Right lobe of liver (tissue), 4 donors: Measurements from ENCODE around the gene CBX8.

Experiments used
- POLR2A ChIP-seq: fragments of 450-650 bp; IDR thresholded peaks from one replicate; pipeline ENCODE4 v1.6.1; 2017; ENCODE audit warnings: antibody characterized with exemption, mild to moderate bottlenecking
- TF ChIP-seq, protein P1 (sequence below), 4 donors: fragments of 200-600 bp in 3 of 4; fragments of 450-650 bp in 1 of 4; IDR thresholded peaks; one replicate each; pipeline versions ENCODE4 v1.5.1 to v1.8.0; 2016 to 2022; ENCODE audit warnings: antibody characterized with exemption in 4 of 4, mild to moderate bottlenecking in 2 of 4
- donor health status: DM: no; HTN: no; CAD: no.
- donor health status: DM: no; HTN: no; CAD: no.
- donor health status: DM: no; HTN: yes; CAD: no.

DNA sequence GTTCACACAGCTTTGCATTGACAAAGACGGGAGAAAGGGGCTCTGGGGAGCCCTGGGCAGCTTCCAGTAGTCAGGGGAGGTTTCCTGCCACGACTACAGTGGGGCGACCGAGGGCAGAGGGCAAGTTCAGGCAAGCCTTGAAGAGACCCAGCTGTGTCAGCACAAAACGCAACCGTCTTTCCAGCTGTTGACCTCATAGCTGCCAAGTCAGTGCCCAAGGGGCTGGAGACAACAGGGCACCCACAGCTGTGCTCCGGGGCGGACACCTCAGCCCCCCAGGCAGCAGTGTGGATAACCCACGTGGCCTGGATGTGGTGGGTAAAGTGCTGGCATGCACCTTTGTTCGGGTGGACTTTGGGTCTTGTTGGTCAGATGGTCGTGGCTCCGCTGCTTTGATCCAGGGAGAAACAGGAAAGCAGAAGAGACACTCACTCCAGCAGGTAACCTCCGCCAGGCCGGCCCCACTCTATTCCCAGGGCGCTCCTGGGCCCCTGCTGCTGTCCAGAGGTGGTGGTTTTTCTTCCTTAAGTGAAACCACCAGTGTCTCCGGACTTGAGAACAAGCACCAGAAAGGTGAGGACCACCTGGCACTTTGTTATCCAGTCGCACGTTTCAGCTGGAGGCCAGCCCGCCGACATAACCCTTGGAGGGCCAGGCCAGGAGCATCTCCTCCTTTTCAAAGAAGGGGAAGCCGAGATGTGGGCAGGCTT, 36.5 kb downstream of the CBX8 start:
- TF ChIP-seq, protein P1, sequence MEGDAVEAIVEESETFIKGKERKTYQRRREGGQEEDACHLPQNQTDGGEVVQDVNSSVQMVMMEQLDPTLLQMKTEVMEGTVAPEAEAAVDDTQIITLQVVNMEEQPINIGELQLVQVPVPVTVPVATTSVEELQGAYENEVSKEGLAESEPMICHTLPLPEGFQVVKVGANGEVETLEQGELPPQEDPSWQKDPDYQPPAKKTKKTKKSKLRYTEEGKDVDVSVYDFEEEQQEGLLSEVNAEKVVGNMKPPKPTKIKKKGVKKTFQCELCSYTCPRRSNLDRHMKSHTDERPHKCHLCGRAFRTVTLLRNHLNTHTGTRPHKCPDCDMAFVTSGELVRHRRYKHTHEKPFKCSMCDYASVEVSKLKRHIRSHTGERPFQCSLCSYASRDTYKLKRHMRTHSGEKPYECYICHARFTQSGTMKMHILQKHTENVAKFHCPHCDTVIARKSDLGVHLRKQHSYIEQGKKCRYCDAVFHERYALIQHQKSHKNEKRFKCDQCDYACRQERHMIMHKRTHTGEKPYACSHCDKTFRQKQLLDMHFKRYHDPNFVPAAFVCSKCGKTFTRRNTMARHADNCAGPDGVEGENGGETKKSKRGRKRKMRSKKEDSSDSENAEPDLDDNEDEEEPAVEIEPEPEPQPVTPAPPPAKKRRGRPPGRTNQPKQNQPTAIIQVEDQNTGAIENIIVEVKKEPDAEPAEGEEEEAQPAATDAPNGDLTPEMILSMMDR (IDR thresholded peaks at IDR 0.05) = no peak
- no peak for TF ChIP-seq POLR2A
